ENCODE data around the gene TMEM131.

The TMEM131 gene

GRCh38 chr2:97752342-97753334 is 243.1 kb downstream of the TMEM131 start:
- no peak for DNase-seq

DNA sequence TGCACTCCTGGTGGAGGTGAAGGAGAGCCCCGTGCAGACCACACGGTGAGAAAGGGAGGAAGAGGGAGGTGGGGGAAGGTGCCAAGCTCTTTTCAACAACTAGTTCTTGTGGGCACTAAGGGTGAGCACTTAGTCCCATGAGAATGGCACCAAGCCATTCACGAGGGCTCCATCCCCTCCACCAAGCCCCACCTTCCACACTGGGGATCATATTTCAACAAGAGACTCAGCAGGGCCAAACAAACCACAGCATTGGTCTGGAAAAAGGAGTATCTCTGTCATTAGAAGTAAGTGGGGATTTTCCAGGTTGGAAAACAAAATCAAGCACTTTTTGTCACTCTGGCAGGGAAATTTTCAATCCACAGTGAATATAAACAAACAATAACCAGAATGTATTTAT is 244.0 kb downstream of the TMEM131 start:
- DNase-seq: no peak

DNA sequence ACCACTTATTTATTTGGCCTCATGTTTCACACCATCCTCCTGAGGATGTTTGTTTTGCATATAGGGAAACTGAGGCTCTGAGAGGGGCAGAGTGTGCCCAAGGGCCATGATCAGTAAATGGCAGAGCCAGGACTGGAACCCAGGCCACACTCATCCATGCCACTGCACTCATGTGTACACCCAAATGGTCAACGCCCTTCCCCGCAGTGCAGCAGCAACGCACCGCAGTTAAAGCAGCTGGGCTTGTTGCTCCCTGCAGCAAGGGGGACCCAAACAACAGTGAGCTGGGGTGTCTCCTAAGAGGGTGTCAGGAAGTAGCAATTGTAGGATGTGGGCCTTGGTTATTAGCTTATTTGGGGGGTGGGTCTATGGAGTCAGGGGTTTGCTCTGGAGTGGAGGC is 245.7 kb downstream of the TMEM131 start:
- no peak for DNase-seq

GRCh38 chr2:97749581-97749980 is 246.2 kb downstream of the TMEM131 start:
- DNase-seq: no peak

DNA sequence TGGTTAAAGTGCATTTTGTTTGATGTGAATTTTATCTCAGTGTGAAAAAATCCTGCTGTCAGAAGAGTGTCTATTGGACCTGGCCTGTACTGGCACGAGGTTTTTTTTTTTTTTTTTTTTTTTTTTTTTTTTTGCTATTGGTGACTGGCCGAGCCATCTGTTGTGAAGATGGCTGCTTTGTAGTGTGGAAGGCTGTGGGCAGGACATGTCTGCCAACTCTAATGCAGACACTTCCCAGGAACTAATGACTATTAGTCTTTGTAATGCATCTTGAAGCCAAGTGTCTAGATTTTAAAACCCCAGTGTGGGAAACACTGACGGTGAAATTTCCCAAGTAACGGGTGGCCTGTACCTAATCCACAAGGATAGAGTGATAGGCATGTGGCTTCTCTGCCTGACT is 248.0 kb downstream of the TMEM131 start:
- no peak for DNase-seq

DNA sequence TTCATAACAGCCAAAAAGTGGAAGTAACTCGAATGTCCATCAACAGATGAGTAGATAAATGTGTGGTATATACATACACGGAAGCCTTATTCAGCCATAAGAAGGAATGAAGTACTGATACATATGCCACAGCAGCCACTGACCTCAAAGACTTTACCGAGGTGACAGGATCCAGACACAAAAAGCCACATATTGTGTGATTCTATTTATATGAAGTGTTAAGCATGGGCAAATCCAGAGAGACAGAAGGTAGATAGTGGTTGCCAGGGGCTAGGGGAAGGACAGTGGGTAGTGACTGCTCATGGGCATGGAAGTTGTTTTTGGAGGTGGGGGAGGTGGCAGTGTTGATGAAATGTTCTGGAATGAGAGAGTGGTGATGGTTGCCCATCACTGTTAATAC is 248.5 kb downstream of the TMEM131 start:
- DNase-seq: no peak

DNA sequence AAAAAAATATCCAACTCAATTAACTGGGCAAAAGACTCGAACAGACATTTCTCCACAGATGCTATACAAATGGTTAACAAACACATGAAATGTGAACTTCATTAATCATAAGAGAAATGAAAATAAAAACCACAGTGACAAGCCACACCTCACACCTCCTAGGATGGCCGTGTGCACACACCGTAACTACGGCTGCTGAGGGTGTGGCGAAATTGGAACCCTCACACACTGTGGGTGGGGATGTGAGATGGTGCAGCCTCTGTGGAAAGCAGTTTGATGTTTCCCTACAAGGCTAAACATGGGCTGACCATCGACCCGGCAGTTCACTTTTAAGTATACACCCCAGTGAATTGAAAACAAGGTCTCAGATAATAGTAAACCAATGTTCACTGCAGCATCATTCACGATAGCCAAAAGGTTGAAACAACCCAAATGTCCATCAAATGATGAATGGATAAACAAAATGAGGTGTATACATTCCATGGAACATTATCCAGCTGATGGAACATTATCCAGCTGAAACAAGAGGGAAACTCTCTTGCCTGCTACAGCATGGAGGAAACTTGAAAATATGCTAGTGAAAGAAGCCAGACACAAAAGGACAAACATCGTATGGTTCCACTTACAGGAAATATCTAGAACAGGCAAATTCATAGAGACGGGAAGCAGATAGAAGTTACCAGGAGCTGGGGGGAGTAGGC is 250.1 kb downstream of the TMEM131 start:
- no peak for DNase-seq

DNA sequence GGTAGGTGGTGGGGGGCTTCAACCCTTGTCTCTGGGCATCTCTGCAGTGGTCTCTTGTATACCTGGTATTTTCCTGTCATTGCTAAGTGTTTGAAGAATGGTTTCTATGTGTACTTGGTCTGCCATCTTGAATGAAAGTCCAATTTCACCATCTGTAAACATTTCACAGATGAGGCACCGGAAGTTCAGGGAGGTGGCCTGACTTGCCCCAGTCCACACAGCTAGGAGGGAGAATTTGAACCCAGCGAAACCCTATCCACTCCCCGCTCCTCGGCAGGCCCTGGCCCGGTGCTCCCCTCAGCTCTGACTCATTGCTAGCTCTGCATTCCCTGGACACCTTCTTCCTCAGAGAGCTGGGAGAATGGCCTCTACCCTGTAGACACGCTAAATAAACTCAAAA is 251.8 kb downstream of the TMEM131 start:
- no peak for DNase-seq

- no peak for DNase-seq
Observed at GRCh38 chr2:97742381-97742847, 253.3 kb downstream of the TMEM131 start.

GRCh38 chr2:97741686-97742085 is 254.1 kb downstream of the TMEM131 start:
- no peak for DNase-seq

GRCh38 chr2:97741251-97741650 is 254.5 kb downstream of the TMEM131 start:
- no peak for DNase-seq

DNA sequence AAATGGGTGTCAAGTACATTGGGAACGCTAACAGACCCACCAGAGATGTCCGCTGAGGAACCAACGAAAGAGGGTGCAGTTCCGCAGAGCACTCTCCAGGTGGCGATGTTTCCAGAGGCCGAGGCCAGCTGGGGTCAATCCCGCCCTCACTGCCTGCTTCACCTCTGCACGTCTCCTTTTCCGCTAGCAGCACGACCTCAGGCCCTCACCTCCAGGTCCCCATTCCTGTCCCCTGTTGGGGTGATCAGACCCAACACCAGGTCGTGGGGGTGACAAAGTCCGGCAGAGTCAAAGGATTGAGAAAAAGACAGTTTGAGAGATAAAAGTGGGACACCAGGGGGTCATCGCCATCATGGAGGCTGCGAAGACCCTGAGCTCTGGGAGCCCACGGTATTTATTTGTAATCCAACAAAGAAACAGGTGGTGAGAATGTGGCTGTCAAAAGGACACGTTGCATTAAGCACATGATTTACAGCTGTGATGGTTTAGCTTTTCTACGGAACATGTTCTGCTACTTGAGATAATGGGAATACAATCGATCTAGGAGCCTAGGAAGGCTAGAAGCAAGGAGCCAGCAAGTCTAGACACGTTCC is 255.1 kb downstream of the TMEM131 start:
- no peak for DNase-seq

GRCh38 chr2:97739893-97740245 is 255.9 kb downstream of the TMEM131 start:
- DNase-seq: no peak

DNA sequence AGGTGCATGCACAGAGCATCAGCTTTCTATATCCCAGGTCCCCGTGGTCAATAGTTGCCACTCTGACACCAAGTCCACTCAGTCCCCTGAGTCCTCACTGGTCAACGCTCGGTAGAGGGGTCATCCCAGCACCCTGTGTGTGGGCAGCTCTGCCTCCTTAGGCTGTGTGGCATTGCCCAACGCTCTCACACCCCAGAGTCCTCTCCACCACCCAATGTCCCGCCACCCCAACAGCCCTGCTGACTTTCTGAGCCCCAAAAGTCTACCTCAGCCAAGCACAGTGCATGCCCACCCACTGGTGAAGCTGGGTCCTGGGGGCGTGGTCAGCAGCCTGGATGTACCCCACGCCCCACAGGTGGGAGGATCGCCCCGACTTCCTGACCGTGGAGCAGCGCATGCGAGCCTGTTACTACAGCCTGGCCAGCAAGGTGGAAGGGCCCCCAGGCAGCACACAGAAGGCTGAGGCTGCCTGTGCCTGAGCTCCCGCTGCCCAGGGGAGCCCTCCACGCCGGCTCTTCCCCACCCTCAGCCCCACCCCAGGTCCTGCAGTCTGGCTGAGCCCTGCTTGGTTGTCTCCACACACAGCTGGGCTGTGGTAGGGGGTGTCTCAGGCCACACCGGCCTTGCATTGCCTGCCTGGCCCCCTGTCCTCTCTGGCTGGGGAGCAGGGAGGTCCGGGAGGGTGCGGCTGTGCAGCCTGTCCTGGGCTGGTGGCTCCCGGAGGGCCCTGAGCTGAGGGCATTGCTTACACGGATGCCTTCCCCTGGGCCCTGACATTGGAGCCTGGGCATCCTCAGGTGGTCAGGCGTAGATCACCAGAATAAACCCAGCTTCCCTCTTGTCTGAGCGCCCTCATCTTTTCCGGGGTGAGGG is 256.5 kb downstream of the TMEM131 start:
- DNase-seq: no peak

- no peak for DNase-seq
Observed at GRCh38 chr2:97738179-97739019, 257.3 kb downstream of the TMEM131 start.

DNA sequence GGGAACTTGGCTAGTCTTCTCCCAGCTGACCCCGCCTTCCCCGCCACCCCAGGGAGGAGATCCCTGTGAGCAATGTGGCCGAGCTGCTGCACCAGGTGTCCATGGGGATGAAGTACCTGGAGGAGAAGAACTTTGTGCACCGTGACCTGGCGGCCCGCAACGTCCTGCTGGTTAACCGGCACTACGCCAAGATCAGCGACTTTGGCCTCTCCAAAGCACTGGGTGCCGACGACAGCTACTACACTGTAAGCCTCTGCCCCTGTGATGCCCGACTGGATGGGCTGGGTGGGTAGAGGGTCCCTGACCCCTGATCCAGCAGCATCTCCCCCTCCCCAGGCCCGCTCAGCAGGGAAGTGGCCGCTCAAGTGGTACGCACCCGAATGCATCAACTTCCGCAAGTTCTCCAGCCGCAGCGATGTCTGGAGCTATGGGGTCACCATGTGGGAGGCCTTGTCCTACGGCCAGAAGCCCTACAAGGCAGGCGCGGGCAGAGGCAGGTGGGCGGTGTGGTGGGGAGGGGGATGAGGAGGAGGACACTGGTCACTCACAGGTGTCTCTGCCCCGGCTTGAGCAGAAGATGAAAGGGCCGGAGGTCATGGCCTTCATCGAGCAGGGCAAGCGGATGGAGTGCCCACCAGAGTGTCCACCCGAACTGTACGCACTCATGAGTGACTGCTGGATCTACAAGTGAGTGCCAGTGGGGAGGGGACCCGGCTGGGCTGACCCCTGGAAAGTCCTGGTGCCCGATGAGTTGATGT is 258.1 kb downstream of the TMEM131 start:
- DNase-seq: no peak

DNA sequence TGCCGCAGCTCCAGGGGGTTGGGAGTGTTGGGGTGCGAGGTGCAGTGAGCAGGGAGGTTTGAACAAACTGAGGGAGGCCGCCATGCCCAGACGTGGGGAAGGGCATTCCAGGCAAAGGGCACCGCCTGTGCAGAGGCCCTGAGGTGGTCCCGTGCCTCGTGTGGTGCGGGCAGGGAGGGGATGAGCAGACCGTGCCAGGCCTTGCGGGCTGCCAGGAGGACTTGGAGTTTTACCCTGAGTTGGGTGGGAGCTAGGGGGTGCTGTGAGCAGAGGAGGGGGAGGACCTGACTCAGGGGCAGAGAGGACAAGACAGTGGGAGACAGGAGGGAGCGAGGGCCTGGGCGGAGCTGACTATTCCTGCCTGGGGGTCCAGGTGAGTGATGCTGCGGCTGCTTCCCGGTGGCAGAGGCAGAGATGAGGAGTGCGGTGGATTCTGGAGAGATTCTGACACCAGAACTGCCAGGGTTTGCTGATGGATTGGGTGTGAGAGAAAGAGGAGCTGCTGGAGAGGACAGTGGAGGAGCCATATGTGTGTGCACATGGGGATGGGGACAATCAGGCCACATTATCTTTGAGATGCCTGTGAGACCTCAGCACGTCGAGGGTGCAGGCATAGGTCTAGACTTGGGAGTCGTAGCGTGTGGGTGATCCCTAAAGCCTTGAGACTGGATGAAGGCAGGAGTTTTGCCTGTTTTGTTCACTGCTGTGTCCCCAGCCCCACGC is 259.0 kb downstream of the TMEM131 start:
- no peak for DNase-seq

- no peak for DNase-seq
Observed at GRCh38 chr2:97736185-97736584, 259.6 kb downstream of the TMEM131 start.

DNA sequence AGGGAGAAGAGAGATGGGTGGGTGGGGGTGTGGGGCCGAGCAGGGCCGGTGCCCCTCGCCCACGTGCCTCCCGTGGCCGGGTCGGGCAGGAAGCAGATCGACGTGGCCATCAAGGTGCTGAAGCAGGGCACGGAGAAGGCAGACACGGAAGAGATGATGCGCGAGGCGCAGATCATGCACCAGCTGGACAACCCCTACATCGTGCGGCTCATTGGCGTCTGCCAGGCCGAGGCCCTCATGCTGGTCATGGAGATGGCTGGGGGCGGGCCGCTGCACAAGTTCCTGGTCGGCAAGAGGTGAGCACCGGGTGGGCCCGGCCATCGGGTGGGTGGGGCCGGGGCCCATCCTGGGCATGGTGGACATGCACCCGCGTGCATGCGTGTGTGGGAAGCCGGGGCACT is 260.6 kb downstream of the TMEM131 start:
- no peak for DNase-seq

Measured in NCI-H2081 (cell line).